Stimulated activated CD8-positive, alpha-beta memory T cell treated with anti-CD3 and anti-CD28 coated beads, Interleukin-4, amount 100 ng/mL, for 4 hours (primary cell): ENCODE results near the gene FAM20C.
A peak's percentile ranks its signal among the peaks of the same experiment; 100 is the strongest.
"Not testable (repeated sequence)": the region's sequence is repeated elsewhere in the genome, so short reads cannot be mapped to it uniquely, and the experiment has no call there.

Experiments
- DNase-seq, 2 donors: peaks; one replicate each; pipeline ENCODE4 v3.0.0-alpha.2; 2020; ENCODE audit warnings: low read depth in 2 of 2, low spot score in 1 of 2

The FAM20C gene

GRCh38 chr7:255721-256361, 63.5 kb downstream of the FAM20C start:
- DNase-seq: no peak

GRCh38 chr7:256461-256940, 64.1 kb downstream of the FAM20C start:
- DNase-seq: no peak

- no peak for DNase-seq
Observed at GRCh38 chr7:256981-257646, 64.7 kb downstream of the FAM20C start.

GRCh38 chr7:257647-257992, 65.2 kb downstream of the FAM20C start:
- DNase-seq: no peak

- DNase-seq: no peak
Observed at GRCh38 chr7:258476-259190, 66.3 kb downstream of the FAM20C start.

GRCh38 chr7:259191-259505, 66.8 kb downstream of the FAM20C start:
- DNase-seq: no peak

- no peak for DNase-seq
Observed at GRCh38 chr7:259751-260405, 67.5 kb downstream of the FAM20C start.

GRCh38 chr7:260441-261281, 68.3 kb downstream of the FAM20C start:
- DNase-seq: no peak

GRCh38 chr7:261341-262250, 69.2 kb downstream of the FAM20C start:
- no peak for DNase-seq

- no peak for DNase-seq
Observed at GRCh38 chr7:262251-262572, 69.8 kb downstream of the FAM20C start.

- peak; percentile 13 to 20 for DNase-seq
Observed at GRCh38 chr7:262631-263311, 70.4 kb downstream of the FAM20C start.

GRCh38 chr7:263483-264351, 71.3 kb downstream of the FAM20C start:
- DNase-seq: not testable (repeated sequence)

- no peak for DNase-seq
Observed at GRCh38 chr7:264541-265191, 72.3 kb downstream of the FAM20C start.

GRCh38 chr7:265192-265997, 73.0 kb downstream of the FAM20C start:
- DNase-seq: no peak

GRCh38 chr7:265998-266850, 73.9 kb downstream of the FAM20C start:
- DNase-seq: no peak
